EL (cell line): ENCODE data around the gene PCNX2.
"Not testable (repeated sequence)": the region's sequence is repeated elsewhere in the genome, so short reads cannot be mapped to it uniquely, and the experiment has no call there.

ENCODE experiments used
- DNase-seq: peaks from one replicate; pipeline ENCODE4 v3.0.0-alpha.2; 2016

The PCNX2 gene

GRCh38 chr1:233140974-233141373 lies 154.6 kb downstream of the PCNX2 start:
- no peak for DNase-seq

GRCh38 chr1:233140499-233140898 lies 155.0 kb downstream of the PCNX2 start:
- DNase-seq = no peak

- DNase-seq = no peak
Measured at GRCh38 chr1:233138788-233139585, 156.5 kb downstream of the PCNX2 start.

GRCh38 chr1:233135833-233136232 lies 159.7 kb downstream of the PCNX2 start:
- no peak for DNase-seq

GRCh38 chr1:233132445-233132844 lies 163.1 kb downstream of the PCNX2 start:
- DNase-seq = no peak

GRCh38 chr1:233129031-233129430 lies 166.5 kb downstream of the PCNX2 start:
- not testable (repeated sequence) for DNase-seq

- no peak for DNase-seq
Measured at GRCh38 chr1:233127157-233127556, 168.4 kb downstream of the PCNX2 start.

- DNase-seq = no peak
Measured at GRCh38 chr1:233122779-233123178, 172.7 kb downstream of the PCNX2 start.

- DNase-seq = no peak
Measured at GRCh38 chr1:233121947-233122559, 173.5 kb downstream of the PCNX2 start.

- DNase-seq = no peak
Measured at GRCh38 chr1:233114860-233115259, 180.7 kb downstream of the PCNX2 start.

GRCh38 chr1:233114159-233114558 lies 181.4 kb downstream of the PCNX2 start:
- DNase-seq = peak; percentile 5

- peak; percentile 99 for DNase-seq
Measured at GRCh38 chr1:233113009-233113879, 182.3 kb downstream of the PCNX2 start.

- DNase-seq = peak; percentile 16
Measured at GRCh38 chr1:233112186-233113008, 183.1 kb downstream of the PCNX2 start.

GRCh38 chr1:233111731-233112130 lies 183.8 kb downstream of the PCNX2 start:
- no peak for DNase-seq

GRCh38 chr1:233109096-233109495 lies 186.4 kb downstream of the PCNX2 start:
- no peak for DNase-seq

GRCh38 chr1:233107716-233108130 lies 187.8 kb downstream of the PCNX2 start:
- DNase-seq = not testable (repeated sequence)

GRCh38 chr1:233107130-233107660 lies 188.3 kb downstream of the PCNX2 start:
- no peak for DNase-seq

- DNase-seq = no peak
Measured at GRCh38 chr1:233105225-233105624, 190.3 kb downstream of the PCNX2 start.

GRCh38 chr1:233102341-233102740 lies 193.2 kb downstream of the PCNX2 start:
- DNase-seq = no peak

- DNase-seq = peak; percentile 11
Measured at GRCh38 chr1:233097959-233098580, 197.5 kb downstream of the PCNX2 start.

- DNase-seq = no peak
Measured at GRCh38 chr1:233097546-233097945, 198.0 kb downstream of the PCNX2 start.

- DNase-seq = no peak
Measured at GRCh38 chr1:233094691-233095090, 200.8 kb downstream of the PCNX2 start.
